SK-N-SH treated with all-trans-retinoic acid at 6 μM for 48 hours (cell line): ENCODE measurements around the gene PLCZ1.

Source experiments
- ATAC-seq: fragments of 200-7000 bp; cut with Tn5 transposase; 3 replicates; pipeline ENCODE4 v1.9.1; 2020; ENCODE audit warnings: mild to moderate bottlenecking, moderate library complexity
- ARNTL ChIP-seq: fragments of 450-650 bp; formaldehyde crosslinking; IDR thresholded peaks from 2 replicates; pipeline ENCODE4 v1.5.0; 2020; ENCODE audit warnings: low read depth, mild to moderate bottlenecking, moderate library complexity, borderline replicate concordance
- BACH2 ChIP-seq: fragments of 250-450 bp; sonication (Bioruptor Pico); IDR thresholded peaks from 2 replicates; pipeline ENCODE4 v1.9.0; 2021; ENCODE audit warnings: mild to moderate bottlenecking, borderline replicate concordance
- CSDC2 ChIP-seq: fragments of 250-450 bp; sonication (Bioruptor Pico); IDR thresholded peaks from 2 replicates; pipeline ENCODE4 v1.5.0; 2020; ENCODE audit warnings: mild to moderate bottlenecking, moderate library complexity
- CSRNP3 ChIP-seq: fragments of 250-450 bp; sonication (Bioruptor Pico); IDR thresholded peaks from 2 replicates; pipeline ENCODE4 v1.5.1; 2021; ENCODE audit warnings: mild to moderate bottlenecking, moderate library complexity
- GLIS3 ChIP-seq: fragments of 250-450 bp; sonication (Bioruptor Pico); IDR thresholded peaks from 2 replicates; pipeline ENCODE4 v1.5.0; 2020; ENCODE audit warnings: mild to moderate bottlenecking, moderate library complexity
- ISL1 ChIP-seq: fragments of 250-450 bp; sonication (Bioruptor Pico); IDR thresholded peaks from 2 replicates; pipeline ENCODE4 v2.1.2; 2022; ENCODE audit warnings: mild to moderate bottlenecking, moderate library complexity
- OSR1 ChIP-seq: fragments of 250-450 bp; sonication (Bioruptor Pico); IDR thresholded peaks from 2 replicates; pipeline ENCODE4 v1.8.0; 2022; ENCODE audit warnings: moderate library complexity, mild to moderate bottlenecking, inconsistent platforms
- PATZ1 ChIP-seq: fragments of 250-450 bp; sonication (Bioruptor Pico); IDR thresholded peaks from 2 replicates; pipeline ENCODE4 v1.8.0; 2020; ENCODE audit warnings: mild to moderate bottlenecking, moderate library complexity, borderline replicate concordance
- PPARA ChIP-seq: fragments of 250-450 bp; sonication (Bioruptor Pico); IDR thresholded peaks from 2 replicates; pipeline ENCODE4 v1.5.0; 2020; ENCODE audit warnings: mild to moderate bottlenecking, borderline replicate concordance
- RARB ChIP-seq: fragments of 250-450 bp; sonication (Bioruptor Pico); IDR thresholded peaks from 2 replicates; pipeline ENCODE4 v1.8.0; 2021; ENCODE audit warnings: mild to moderate bottlenecking, moderate library complexity
- SNAI2 ChIP-seq: fragments of 250-450 bp; sonication (Bioruptor Pico); IDR thresholded peaks from 2 replicates; pipeline ENCODE4 v1.5.0; 2020; ENCODE audit warnings: mild to moderate bottlenecking, moderate library complexity
- TCF4 ChIP-seq: fragments of 250-450 bp; sonication (Bioruptor Pico); IDR thresholded peaks from 2 replicates; pipeline ENCODE4 v1.8.0; 2021; ENCODE audit warnings: mild to moderate bottlenecking, moderate library complexity, borderline replicate concordance
- TOX ChIP-seq: fragments of 250-450 bp; sonication (Bioruptor Pico); IDR thresholded peaks from 2 replicates; pipeline ENCODE4 v1.8.0; 2021; ENCODE audit warnings: mild to moderate bottlenecking, moderate library complexity, borderline replicate concordance
- TSHZ2 ChIP-seq: fragments of 250-450 bp; sonication (Bioruptor Pico); IDR thresholded peaks from 2 replicates; pipeline ENCODE4 v1.5.0; 2020; ENCODE audit warnings: mild to moderate bottlenecking, moderate library complexity
- ZC3H10 ChIP-seq: fragments of 250-450 bp; sonication (Bioruptor Pico); IDR thresholded peaks from 2 replicates; pipeline ENCODE4 v1.5.1; 2021; ENCODE audit warnings: mild to moderate bottlenecking, moderate library complexity
- ZNF565 ChIP-seq: fragments of 450-650 bp; formaldehyde crosslinking; conservative IDR thresholded peaks from 2 replicates; pipeline ENCODE4 v1.5.0; 2020; ENCODE audit warnings: low read depth, mild to moderate bottlenecking, moderate library complexity
- ZNF70 ChIP-seq: fragments of 450-650 bp; formaldehyde crosslinking; IDR thresholded peaks from 2 replicates; pipeline ENCODE4 v1.5.0; 2020; ENCODE audit warnings: mild to moderate bottlenecking, moderate library complexity
- ZNF8 ChIP-seq: fragments of 450-650 bp; formaldehyde crosslinking; IDR thresholded peaks from 2 replicates; pipeline ENCODE4 v1.5.0; 2020; ENCODE audit warnings: mild to moderate bottlenecking, moderate library complexity
- TF ChIP-seq, protein P1 (sequence below): fragments of 250-450 bp; sonication (Bioruptor Pico); IDR thresholded peaks from 2 replicates; pipeline ENCODE4 v1.5.1; 2020; ENCODE audit warnings: low read depth, mild to moderate bottlenecking, moderate library complexity

The PLCZ1 gene

GRCh38 chr12:18681818-18682217, 56.0 kb downstream of the PLCZ1 start:
- ATAC-seq: no peak
- TF ChIP-seq CSDC2 (CRISPR knock-in tag) (no peak), SNAI2 (CRISPR knock-in tag) (no peak), ISL1 (CRISPR knock-in tag) (no peak), TOX (no peak), OSR1 (CRISPR knock-in tag) (no peak), RARB (CRISPR knock-in tag) (no peak), TSHZ2 (CRISPR knock-in tag) (no peak), GLIS3 (CRISPR knock-in tag) (no peak), ZNF8 (no peak)
- TF ChIP-seq, protein P1, sequence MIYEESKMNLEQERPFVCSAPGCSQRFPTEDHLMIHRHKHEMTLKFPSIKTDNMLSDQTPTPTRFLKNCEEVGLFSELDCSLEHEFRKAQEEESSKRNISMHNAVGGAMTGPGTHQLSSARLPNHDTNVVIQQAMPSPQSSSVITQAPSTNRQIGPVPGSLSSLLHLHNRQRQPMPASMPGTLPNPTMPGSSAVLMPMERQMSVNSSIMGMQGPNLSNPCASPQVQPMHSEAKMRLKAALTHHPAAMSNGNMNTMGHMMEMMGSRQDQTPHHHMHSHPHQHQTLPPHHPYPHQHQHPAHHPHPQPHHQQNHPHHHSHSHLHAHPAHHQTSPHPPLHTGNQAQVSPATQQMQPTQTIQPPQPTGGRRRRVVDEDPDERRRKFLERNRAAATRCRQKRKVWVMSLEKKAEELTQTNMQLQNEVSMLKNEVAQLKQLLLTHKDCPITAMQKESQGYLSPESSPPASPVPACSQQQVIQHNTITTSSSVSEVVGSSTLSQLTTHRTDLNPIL: no peak

DNA sequence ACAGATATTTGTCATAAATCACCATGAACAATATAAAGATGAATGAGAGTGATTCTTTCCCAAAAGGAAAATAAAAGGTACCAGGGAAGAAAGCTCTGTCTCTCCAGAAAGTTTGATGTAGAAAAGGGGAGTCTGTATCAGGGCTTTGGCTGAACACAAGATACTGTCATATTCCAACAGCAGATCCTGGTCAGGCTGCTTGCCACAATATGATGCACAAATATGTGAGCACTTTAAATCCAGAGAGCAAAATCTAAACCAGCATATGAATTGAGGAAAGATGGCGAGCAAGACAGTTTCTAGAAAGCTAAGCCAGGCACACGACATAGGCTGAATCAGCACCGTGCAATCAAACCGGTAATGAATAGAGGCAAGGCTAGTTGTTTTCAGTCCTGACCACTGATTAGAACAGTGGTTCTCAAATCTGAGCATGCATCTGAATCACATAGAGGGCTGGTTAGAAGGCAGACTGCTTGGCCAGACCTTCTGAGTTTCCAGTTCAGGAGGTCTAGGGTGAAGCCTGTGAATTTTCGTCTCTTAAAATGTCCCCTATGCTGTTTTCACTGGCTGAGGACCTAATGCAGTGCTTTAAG, 60.7 kb downstream of the PLCZ1 start:
- ATAC-seq: no peak; the same call in 2 of the 3 replicates
- no peak for TF ChIP-seq ZC3H10
- TF ChIP-seq PPARA (CRISPR knock-in tag): no peak
- TF ChIP-seq ZNF565: no peak
- no peak for TF ChIP-seq RARB (CRISPR knock-in tag)
- no peak for TF ChIP-seq ZNF70
- no peak for TF ChIP-seq TOX
- no peak for TF ChIP-seq ISL1 (CRISPR knock-in tag)
- TF ChIP-seq, protein P1: no peak
- TF ChIP-seq PATZ1 (CRISPR knock-in tag): no peak
- TF ChIP-seq TCF4: no peak
- no peak for TF ChIP-seq GLIS3 (CRISPR knock-in tag)
- TF ChIP-seq CSRNP3: no peak
- no peak for TF ChIP-seq ARNTL (CRISPR knock-in tag)
- no peak for TF ChIP-seq TSHZ2 (CRISPR knock-in tag)
- TF ChIP-seq SNAI2 (CRISPR knock-in tag): no peak
- TF ChIP-seq BACH2 (CRISPR knock-in tag): no peak
